Measurements from ENCODE around the gene ATP8A2. TPM values are rescaled to one million over a fixed set of nuclear protein-coding genes. Genes with fewer than 3 reads are reported as not detected.

ATP8A2 gene
- total RNA-seq, 1 experiment from 2014 or later = 1.1 TPM

- no peak for DNase-seq (ENCODE audit: low spot score)
Observed at GRCh38 chr13:25729201-25729600, 357.4 kb downstream of the ATP8A2 start.

- no peak for DNase-seq (ENCODE audit: low spot score)
Observed at GRCh38 chr13:25731037-25731436, 359.3 kb downstream of the ATP8A2 start.

GRCh38 chr13:25731536-25731935, 359.8 kb downstream of the ATP8A2 start:
- DNase-seq (ENCODE audit: low spot score) = no peak

GRCh38 chr13:25732111-25732865, 360.5 kb downstream of the ATP8A2 start:
- DNase-seq (ENCODE audit: low spot score) = peak; percentile 9

- DNase-seq (ENCODE audit: low spot score) = no peak
Observed at GRCh38 chr13:25733001-25733491, 361.3 kb downstream of the ATP8A2 start.

- DNase-seq (ENCODE audit: low spot score) = no peak
Observed at GRCh38 chr13:25733696-25734435, 362.1 kb downstream of the ATP8A2 start.

- DNase-seq (ENCODE audit: low spot score) = peak; percentile 75
Observed at GRCh38 chr13:25738342-25739196, 366.8 kb downstream of the ATP8A2 start.

GRCh38 chr13:25739376-25739775, 367.6 kb downstream of the ATP8A2 start:
- no peak for DNase-seq (ENCODE audit: low spot score)

GRCh38 chr13:25741796-25742195, 370.0 kb downstream of the ATP8A2 start:
- no peak for DNase-seq (ENCODE audit: low spot score)

- no peak for DNase-seq (ENCODE audit: low spot score)
Observed at GRCh38 chr13:25742220-25742619, 370.4 kb downstream of the ATP8A2 start.

- DNase-seq (ENCODE audit: low spot score) = no peak
Observed at GRCh38 chr13:25743421-25743820, 371.6 kb downstream of the ATP8A2 start.

GRCh38 chr13:25744178-25744577, 372.4 kb downstream of the ATP8A2 start:
- DNase-seq (ENCODE audit: low spot score) = no peak

- DNase-seq (ENCODE audit: low spot score) = no peak
Observed at GRCh38 chr13:25746131-25746530, 374.4 kb downstream of the ATP8A2 start.

- DNase-seq (ENCODE audit: low spot score) = peak; percentile 90
Observed at GRCh38 chr13:25752957-25753551, 381.3 kb downstream of the ATP8A2 start.

GRCh38 chr13:25753976-25754375, 382.2 kb downstream of the ATP8A2 start:
- DNase-seq (ENCODE audit: low spot score) = no peak

- DNase-seq (ENCODE audit: low spot score) = no peak
Observed at GRCh38 chr13:25756251-25756650, 384.5 kb downstream of the ATP8A2 start.

GRCh38 chr13:25756912-25757311, 385.1 kb downstream of the ATP8A2 start:
- DNase-seq (ENCODE audit: low spot score) = no peak

- no peak for DNase-seq (ENCODE audit: low spot score)
Observed at GRCh38 chr13:25761041-25761440, 389.3 kb downstream of the ATP8A2 start.

- DNase-seq (ENCODE audit: low spot score) = no peak
Observed at GRCh38 chr13:25762281-25762680, 390.5 kb downstream of the ATP8A2 start.

GRCh38 chr13:25762795-25763377, 391.1 kb downstream of the ATP8A2 start:
- DNase-seq (ENCODE audit: low spot score) = no peak

- DNase-seq (ENCODE audit: low spot score) = no peak
Observed at GRCh38 chr13:25764378-25764777, 392.6 kb downstream of the ATP8A2 start.

Data from H4 (cell line).